Stimulated activated CD8-positive, alpha-beta memory T cell treated with anti-CD3 and anti-CD28 coated beads, Interleukin-12 subunit alpha, Interleukin-12 subunit beta, amount 100 ng/mL, for 24 hours (primary cell): ENCODE results near the gene DTL.

Experiments
- DNase-seq: peaks from one replicate; pipeline ENCODE4 v3.0.0-alpha.2; 2020; ENCODE audit errors: extremely low read depth

The DTL gene

DNA sequence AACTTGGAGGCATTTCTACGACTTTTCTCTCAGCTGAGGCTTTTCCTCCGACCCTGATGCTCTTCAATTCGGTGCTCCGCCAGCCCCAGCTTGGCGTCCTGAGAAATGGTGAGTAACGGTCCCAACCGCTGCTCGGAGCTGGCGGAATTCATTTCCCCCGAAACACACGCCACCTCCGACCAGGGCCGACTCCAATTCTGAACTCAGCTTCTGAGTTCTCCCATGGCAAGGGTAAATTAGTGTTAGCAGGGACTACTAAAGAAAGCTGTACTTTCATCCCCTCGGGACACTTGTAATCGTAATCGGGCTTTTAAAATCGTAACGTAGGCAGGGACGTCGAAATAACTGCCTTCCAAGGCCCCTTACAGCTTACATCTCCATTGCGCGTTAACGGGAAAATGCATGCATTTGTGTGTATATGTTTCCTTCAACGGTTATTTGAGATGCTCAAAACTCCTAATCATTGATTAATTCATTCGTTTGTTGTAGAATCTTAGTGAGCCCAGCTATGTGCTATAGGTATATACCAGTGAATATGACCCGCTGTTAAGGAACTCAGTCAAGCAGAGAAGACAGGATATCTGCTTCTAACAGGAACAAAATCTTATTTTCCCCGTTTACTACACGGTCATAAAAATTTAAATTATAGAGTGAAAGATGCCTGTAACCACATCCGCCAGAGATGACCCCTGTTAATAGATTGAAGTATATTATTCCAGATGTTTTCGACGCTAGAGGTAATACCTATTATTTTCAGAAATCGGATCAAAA, 472 bp downstream of the DTL start:
- no peak for DNase-seq

DNA sequence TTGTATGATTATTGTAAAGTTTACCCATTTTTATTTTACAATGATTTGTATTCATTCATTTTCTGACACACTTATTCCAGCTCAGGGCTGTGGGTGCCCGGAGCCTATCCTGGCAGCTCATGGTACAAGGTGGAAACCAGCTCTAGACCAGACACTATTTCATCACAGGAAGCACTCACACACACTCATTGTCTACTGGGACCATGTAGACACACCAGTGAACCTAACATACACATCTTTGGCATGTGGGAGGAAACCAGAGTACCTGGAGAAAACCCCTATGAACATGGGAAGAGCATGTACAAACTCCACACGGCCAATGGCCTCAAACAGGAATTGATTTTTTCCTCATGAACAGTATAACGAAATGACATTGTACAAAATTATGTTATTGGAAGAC, 2.4 kb downstream of the DTL start:
- no peak for DNase-seq

DNA sequence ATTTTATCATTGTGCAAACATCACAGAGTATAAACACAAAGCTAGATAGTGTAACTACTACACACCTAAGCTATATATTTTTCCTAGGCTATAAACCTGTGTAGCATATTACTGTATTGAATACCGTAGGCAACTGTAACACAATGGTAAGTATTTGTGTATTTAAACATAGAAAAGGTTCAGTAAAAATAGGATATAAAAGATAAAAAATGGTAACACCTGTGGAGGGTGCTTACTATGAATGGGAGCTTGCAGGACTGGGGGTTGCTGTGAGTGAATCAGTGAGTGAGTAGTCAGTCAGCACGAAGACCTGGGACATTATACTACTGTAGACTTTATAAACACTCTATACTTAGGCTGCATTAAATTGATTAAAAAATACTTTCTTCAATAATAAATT, 4.1 kb downstream of the DTL start:
- DNase-seq, result no peak

DNA sequence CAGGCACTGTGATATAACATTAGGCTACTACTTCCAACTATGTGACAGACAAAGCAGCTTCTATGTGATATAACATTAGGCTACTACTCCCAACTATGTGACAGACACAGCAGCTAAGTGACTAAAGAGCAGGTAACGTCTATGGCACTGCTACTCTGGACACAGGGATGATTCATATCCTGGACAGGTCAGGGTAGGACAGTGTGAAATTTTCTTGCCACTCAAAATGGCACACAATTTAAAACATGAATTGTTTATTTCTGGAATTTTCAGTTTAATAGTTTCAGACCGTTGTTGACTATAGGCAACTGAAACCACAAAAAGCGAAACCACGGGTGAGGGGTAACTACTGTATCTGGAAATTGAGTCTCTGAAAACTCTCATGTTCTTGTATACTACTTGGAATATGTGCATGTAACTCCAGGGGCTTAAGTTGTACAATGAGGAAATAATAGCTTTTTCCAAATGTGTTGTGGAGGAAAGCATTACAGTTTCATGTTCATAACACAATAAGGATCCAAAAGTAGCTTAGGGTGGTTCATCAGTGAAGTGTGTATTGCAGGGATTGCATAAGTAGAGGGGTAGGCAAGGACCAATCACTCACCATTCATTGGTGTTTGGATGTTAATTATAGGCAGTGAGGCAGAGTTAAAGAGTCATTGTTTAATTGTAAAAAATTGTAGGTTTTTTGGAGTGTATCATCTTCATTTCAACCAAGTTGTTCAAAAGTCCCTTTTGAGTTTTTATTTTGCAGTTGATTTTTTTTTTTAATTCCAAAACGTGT, 5.3 kb downstream of the DTL start:
- DNase-seq, result no peak

DNA sequence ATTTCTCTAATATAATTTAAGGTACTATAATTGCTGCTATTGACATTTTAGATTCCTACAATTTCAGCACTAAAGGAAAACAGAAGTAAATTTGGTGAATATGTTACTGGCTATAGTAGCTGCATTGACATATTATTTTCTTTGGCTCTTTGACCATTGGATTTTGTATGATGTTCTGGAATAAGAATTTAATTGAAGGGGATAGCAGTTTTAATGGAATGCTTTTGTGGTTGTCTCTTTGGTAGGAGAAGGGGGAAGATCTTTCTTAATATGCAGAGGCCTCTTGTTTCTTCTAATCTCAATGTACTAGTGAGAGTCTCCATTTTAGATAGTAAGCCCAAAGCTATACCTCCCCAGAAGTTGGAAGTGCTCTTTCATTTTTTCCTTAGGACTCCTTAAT, 6.9 kb downstream of the DTL start:
- no peak for DNase-seq

DNA sequence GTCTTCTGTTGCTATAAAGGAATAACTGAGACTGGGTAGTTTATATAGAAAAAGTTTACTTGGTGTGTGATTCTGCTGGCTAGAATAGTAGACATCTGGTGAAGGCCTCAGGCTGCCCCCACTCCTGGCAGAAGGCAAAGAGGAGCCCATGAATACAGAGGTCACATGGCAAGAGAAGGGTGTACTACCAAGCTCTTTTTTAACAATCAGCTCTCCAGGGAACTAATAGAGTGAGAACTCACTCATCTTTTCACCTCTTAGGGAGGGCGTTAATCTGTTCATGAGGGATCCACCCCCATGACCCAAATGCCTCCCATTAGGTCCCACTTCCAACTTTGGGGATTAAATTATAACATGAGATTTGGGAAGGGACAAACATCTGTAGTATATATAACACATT, 9.3 kb downstream of the DTL start:
- DNase-seq, result no peak

DNA sequence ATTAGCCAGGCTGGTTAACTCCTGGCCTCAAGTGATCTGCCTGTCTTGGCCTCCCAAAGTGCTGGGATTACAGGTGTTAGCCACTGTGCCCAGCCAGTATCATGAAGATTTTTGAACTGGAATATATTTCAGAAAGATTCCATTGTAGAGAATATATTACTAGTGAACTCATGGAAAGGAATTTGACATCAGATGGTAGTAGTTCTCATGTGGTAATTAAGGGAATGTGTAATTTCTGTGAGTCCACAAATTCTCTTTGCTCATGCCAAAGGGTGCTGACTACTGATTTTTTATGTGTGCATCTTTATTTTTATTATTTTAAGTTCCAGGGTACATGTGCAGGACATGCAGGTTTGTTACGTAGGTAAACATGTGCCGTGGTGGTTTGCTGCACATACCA, 10.4 kb downstream of the DTL start:
- no peak for DNase-seq

DNA sequence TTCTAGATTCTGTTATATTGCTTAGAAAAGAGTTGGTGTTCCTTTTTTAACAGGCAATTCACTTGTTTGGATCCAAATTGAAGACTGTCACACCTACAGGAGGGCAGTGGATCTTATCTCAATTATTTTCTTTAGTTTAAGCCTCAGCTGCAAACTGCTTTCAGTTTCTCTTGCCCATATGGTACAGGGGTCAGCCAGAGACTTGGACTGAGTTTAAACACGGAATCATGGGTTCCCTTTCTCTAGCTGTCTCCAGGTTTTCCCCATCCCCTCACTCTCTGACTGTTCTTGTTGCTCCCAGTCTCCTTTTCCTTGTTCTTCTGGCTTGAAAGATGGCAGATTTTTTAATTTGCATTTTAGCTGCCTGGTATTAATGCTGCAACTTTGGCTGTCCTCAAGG, 18.4 kb downstream of the DTL start:
- no peak for DNase-seq

DNA sequence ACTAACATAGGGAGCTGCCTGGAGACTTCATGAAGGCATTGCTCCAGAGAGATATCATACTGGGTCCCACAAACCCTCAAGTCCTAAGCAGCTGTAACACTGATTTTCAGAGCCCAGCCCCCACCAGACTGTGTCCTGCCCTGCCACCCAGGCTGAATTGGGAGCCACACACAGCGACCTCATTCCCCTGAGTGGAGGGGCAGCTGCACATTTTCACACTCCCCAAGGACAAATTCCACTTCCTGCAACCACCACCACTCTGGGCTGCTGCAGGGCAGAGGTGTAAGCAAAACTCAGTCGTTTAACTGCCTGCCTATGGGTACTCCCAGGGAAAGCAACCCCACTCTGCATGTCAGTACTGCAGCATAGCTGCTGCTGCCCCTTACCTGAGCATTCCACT, 19.8 kb downstream of the DTL start:
- DNase-seq, result no peak

DNA sequence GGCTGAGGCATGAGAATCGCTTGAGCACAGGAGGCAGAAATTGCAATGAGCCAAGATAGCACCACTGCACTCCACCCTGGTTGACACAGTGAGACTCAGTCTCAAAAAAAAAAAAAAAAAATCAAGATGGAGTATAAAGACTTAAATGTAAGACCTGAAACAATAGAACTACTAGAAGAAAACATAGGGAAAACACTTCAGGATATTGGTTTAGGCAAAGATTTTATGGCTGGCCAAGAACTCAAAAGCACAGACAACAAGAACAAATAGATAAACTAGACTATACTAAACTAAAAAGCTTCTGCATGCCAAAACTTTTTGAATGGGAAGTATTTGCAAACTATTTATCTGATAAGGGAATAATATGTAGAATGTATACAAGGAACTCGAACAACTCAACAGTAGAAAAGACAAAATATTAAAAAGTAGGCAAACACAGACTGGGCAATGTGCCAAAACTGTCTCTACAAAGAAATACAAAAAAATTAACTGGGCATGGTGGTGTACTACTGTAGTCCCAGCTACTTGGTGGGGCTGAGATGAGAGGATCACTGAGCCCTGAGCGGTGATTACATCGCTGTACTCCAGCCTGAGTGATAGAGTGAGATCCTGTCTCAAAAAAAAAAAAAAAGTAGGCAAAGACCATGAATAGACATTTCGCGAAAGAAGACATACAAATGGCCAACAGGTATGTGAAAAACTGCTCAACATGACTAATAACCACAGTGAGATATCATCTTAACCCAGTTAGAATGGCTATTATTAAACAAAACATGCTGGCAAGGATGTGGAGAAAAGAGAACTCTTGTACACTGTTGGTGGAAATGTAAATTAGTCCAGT, 25.3 kb downstream of the DTL start:
- no peak for DNase-seq

DNA sequence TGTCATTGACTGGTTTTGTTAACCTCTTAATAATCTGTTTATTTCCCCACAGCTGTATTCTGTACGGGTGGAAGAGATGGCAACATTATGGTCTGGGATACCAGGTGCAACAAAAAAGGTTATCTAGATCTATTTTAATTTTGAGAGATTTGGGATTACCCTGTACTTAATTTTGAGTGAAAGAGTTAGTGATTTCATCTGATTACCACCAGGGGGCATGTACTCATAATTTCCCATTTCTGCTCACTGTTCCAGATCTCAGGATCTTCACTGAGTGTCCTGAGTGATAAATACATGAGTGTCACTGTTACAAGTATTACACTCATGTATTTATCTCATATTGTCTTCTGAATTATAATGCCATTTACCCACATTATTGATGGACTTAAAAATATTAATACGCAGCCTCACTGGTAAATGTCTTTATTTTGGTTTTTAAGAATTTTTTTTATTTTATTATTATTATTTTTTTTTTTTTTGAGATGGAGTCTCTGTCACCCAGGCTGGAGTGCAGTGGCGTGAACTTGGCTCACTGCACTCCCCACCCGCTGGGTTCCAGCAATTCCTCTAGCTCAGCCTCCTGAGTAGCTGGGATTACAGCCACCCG, 27.4 kb downstream of the DTL start:
- DNase-seq, result no peak

DNA sequence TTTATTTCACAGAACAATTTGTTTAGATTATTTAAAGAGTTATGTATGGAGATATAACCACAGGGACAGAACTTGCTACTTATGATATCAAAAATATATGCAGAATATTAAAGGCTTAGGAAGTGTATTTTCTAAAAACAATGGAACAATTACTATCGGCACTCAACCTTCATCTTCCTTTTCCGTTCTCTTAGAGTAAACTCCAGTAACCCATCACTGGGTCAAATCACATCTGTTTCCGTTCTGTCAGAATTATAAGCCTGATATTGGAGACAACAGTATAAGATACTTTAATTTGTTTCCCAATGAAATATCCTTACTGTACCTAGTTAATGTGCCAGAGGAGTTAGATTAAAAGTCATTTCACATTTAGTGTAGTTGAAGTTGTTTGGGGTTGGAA, 32.2 kb downstream of the DTL start:
- DNase-seq, result no peak

DNA sequence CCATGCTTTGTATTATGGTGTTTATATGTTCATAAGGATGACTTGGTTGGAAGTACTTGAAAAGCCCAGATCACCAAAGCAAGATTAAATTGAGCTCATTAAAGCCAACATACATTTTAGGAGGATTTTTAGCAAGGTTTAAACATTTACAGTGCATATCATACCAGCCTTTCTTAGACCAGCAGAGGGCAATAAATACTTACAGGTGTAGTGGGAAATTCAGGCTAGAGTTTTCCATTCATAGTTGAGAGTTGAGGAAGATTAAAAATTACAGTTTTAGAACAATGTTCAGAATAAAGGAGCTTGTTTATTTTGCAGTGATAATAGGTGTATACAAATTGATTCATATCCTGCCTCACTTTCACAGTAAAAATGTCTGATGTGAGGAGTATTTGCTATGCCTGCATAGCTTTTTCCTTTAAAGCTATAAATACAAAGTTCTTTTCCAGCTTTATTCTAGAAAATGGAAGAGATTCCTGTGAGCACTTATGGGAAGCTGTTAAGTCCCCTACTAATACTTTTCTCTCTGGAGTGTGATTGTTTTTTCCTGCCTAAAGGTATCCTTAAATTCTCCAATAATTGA, 35.3 kb downstream of the DTL start:
- DNase-seq, result no peak

DNA sequence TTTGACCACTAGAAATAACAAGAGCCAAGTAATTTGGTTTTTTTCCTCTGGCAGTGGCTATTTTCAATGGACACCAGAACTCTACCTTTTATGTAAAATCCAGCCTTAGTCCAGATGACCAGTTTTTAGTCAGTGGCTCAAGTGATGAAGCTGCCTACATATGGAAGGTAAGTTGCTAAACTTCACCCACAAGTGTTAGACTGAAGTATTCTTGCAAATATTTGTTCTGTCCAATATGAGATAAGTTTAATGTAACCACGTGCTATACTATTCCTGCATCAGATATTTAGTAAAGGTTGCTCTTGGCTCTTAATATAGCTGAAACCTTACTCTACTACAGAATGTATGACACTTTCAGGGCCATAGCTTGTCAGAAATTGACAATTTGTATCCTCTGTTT, 36.5 kb downstream of the DTL start:
- no peak for DNase-seq

DNA sequence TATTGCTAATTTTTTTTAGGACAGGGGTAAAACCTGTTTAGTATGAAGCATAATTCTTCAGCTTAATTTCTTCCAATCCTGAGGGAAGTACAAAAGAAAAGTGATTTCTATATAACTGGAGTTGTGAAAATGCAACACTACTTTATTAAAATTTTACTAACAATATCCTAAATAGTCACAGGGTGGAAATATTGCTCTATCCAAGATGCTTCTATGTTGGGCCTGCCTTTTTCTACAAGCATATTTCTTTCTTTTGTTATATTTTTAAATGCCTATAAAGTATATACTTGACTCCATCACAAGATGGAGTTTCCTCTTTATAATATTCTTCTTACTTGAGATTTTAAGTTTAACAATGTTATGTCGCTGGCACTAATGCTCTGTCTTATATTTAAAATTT, 37.9 kb downstream of the DTL start:
- DNase-seq, result no peak

DNA sequence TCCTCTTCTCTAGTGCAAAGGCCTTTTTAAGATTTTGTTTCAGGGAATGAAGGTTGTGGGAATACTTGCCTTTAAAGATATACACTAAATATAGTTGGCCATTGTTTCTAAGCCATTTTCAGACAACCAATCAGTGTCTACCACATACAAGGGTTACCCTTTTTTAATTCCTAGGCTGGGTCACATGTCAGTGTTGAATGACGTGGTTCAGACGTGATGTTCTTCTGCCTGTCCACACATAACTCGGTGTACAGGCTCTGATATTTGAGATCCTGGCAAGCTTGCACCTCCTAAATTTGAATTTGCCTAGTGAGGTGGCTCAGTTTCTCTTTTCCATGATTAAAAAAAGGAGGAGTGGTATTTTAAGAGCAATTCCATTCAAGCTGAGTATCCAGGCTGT, 38.8 kb downstream of the DTL start:
- no peak for DNase-seq

DNA sequence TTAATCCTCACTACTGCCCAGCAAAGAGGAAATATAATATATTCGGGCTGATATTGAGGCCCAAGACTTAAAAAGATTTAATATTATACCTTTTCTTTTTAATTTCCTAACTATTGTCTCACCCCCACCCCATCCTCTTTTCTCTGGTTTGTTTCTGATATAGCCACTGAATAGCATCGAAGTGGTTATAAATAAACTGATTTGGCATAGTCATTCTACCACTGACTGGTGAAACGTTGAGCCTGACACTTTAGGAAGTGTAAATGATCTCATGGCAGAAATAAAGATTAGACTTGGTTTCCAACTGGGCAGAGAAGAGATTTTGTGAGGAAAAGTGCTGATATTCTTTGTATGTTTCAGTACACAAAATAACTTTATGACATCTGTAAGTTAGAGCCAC, 39.3 kb downstream of the DTL start:
- DNase-seq, result no peak

DNA sequence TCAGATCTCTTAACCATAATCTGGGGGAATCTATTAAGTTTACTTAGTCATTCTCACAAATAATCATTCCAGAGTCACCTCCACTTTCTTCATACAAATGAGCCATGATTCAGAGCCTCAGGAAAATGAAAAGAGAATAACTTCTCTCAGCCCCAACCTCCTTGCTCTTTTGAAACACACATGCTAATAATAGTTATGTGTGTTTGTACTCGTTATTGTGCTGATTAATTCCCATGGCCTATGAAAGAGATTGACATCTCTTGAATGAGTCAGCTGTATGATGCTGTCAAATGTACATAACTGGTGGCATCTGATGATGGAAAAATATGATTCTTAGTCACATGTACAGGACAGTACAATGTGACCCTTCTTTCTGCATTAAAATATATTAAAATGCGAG, 41.5 kb downstream of the DTL start:
- no peak for DNase-seq

DNA sequence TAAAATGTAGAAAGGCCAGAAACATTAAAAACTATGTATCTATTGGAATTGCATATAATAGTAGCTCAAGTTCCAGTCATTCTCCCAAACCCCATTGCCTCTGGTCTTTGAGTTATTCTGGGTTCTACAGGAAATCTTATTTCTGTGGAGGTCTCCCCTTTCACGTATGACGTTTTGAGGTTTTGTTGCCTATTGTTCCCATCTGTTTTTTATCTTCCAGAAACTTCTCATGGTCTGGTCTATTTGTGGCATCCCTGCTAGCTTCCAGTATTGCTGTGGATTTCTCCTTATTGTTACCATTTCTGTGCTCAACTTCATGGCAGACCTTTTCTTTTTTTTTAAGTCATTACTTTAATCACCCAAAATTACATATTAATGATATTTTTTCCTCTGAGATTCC, 43.3 kb downstream of the DTL start:
- no peak for DNase-seq

DNA sequence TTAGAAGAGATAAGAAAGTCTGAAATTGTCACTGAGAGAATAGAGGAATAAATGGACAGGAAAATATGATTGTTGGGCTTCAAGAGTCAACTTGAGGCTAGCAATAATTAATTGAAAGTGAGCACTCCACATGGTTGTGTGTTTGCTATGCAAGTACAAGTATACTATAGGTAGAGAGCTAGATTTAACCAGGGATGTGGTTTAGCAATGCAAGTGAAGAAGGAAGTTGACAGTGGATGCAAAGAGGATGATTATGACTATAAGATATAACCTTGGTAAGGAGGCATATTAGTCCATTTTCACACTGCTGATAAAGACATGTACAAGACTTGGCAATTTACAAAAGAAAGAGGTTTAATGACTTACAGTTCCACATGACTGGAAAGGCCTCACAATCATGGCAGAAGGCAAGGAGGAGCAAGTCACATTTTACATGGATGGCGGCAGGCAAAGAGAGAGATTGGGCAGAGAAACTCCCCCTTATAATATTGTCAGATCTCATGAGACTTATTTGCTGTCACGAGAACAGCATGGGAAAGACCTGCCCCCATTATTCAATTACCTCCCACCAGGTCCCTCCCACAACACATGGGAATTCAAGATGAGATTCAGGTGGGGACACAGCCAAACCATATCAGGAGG, 47.3 kb downstream of the DTL start:
- no peak for DNase-seq

DNA sequence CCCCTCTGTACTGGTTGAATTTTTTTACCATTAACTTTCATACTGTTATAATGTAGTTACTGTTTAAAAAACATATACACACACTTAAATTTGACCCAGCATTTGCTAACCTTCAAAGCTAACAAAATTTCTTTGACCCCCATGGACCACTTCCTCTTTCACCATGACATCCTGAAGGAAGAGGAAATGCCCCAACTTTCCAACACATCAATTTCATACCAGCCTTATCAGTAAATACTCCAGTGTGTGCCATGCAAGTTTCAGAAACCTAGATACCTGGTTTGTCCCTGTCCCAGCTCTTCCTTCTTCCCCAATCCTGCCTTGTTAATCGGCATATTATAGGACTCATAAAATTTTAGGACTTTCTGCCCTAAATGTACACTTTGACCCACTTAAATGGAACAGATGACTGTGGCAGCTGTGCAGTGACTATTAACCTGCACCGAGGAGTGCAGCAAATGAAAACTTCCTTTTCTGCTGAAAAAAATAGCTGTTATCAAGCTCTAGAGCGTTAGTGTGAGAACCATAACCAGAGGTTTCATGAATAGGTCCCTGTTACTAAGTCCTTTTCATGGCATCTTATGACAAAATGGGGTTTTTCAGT, 54.1 kb downstream of the DTL start:
- DNase-seq, result no peak
